ENCODE results near the gene INPP5D. TPM values are rescaled to one million over a fixed set of nuclear protein-coding genes. Genes with fewer than 3 reads are reported as not detected.

Gene INPP5D
- polyA plus RNA-seq, 1 donor (not counting 4 experiments of a cell fraction or from before 2014, with no cell fraction given): 7.5 TPM

DNA sequence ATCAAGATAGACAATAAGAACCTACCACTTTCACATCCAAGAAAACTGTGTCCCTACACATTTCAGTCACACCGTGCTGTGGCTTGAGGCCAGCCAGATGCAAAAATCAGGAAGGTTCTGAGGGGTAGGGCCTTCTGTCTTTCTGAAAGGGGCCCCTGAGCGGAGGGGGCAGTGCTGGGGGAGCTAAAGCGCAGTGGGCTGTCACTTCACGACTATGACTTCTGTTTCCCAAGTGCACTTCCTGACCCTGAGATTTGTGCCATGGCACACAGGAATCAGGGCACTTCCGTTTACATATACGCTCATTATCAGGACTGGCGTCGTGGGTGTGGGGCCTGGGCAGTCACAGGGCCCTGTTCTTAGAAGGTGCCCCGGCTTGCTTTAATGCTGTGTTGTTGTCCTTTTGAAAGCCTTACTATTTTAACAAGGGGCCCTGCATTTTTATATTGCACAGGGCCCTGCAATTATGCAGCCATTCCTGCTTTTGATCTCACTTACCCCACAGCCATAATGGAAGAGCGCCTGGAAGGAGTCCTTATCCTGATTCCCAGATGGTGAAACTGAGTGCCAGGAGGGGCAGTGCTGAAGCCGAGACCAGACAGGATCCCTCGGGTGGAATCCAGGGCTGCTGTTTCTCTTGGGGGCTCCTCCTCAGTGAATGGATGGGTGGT, 47.7 kb upstream of the INPP5D start:
- Histone ChIP-seq H2AFZ (ENCODE audit: control insufficient read depth, low read length) (no peak overlapping the region), H3K9me3 (ENCODE audit: control insufficient read depth, low read depth, low read length) (no peaks in the 10 kb centered on the region), H3K36me3 (ENCODE audit: control insufficient read depth in 2 of 2, extremely low read depth in 1 of 2, insufficient read depth in 2 of 2, low read length in 2 of 2) (no peaks in the 10 kb centered on the region), H3K79me2 (ENCODE audit: control insufficient read depth, insufficient read depth, low read length) (no peaks in the 10 kb centered on the region), H3K27me3 (ENCODE audit: control insufficient read depth, extremely low read depth, insufficient read depth, low read length) (peaks cover 13% of the 10 kb centered on the region), H3K9me1 (ENCODE audit: control insufficient read depth, extremely low read depth, insufficient read depth, low read length) (no peaks in the 10 kb centered on the region), H3K4me3 (ENCODE audit: control insufficient read depth in 2 of 3, extremely low read depth in 1 of 3, insufficient read depth in 2 of 3, low read depth in 1 of 3, low read length in 3 of 3) (no peak overlapping the region), H3K4me2 (ENCODE audit: control insufficient read depth, extremely low read depth, insufficient read depth, low read depth, low read length) (no peak overlapping the region), H3K9ac (ENCODE audit: control insufficient read depth, extremely low read depth, insufficient read depth, low read length) (no peak overlapping the region), H3K4me1 (ENCODE audit: control insufficient read depth, extremely low read depth, insufficient read depth, low read length) (no peaks in the 10 kb centered on the region), H4K20me1 (ENCODE audit: control insufficient read depth, extremely low read depth, insufficient read depth, low read length) (no peaks in the 10 kb centered on the region), H3K27ac (ENCODE audit: control insufficient read depth, insufficient read depth, low read length) (no peak overlapping the region)
- dilution Hi-C loops (cut with MboI; ENCODE audit: extremely low pct_ligation_motif_present, low sequenced_read_pairs): no loop called here
- FAIRE-seq: no peak
- no peak for DNase-seq (ENCODE audit: low read depth, low spot score)
- TF ChIP-seq, protein P1, sequence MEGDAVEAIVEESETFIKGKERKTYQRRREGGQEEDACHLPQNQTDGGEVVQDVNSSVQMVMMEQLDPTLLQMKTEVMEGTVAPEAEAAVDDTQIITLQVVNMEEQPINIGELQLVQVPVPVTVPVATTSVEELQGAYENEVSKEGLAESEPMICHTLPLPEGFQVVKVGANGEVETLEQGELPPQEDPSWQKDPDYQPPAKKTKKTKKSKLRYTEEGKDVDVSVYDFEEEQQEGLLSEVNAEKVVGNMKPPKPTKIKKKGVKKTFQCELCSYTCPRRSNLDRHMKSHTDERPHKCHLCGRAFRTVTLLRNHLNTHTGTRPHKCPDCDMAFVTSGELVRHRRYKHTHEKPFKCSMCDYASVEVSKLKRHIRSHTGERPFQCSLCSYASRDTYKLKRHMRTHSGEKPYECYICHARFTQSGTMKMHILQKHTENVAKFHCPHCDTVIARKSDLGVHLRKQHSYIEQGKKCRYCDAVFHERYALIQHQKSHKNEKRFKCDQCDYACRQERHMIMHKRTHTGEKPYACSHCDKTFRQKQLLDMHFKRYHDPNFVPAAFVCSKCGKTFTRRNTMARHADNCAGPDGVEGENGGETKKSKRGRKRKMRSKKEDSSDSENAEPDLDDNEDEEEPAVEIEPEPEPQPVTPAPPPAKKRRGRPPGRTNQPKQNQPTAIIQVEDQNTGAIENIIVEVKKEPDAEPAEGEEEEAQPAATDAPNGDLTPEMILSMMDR (optimal IDR thresholded peaks at IDR 0.05 in 1 of 3, IDR thresholded peaks at IDR 0.05 in 1 of 3, conservative IDR thresholded peaks at IDR 0.05 in 1 of 3; ENCODE audit: extremely low read depth in 1 of 3, insufficient read depth in 2 of 3, low read length in 3 of 3): no peak
- no peak for TF ChIP-seq EZH2 (IDR thresholded peaks at IDR 0.05; ENCODE audit: low read length)

DNA sequence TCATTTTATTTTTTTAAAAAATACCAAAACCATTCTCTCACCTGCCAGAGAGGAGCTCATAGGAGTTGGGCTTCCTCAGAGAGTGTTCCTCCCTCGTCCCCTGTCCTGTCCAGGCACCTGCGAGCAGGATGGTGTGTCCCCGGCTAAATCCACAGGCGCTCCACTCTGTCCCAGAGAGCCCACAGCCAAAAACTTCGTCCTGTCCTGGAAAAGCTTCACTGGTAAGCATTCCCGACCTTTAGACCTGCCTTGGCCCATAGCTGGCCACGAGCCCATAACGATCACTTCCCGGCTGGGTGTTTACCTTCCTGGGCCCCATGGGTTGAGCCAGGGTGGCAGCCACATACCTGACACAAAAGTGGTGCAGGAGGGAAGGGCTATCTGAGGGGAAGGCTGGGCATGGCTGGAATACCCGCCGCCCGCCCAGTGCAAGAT, 47.1 kb upstream of the INPP5D start, which contains the start of gene NGEF:
Gene NGEF, minus strand, starts transcription at position 230 of the 435 bp plus-strand sequence. CDS start 38,366 bp downstream, outside the sequence.
- DNase-seq (ENCODE audit: low read depth, low spot score): no peak
- no peak within 1 kb of the TSS for H3K4me2 ChIP-seq (ENCODE audit: control insufficient read depth, extremely low read depth, insufficient read depth, low read depth, low read length)

More for the DNA sequence above, 47.1 kb upstream of the INPP5D start, which contains the start of gene NGEF:
- H3K36me3 ChIP-seq (ENCODE audit: control insufficient read depth in 2 of 2, extremely low read depth in 1 of 2, insufficient read depth in 2 of 2, low read length in 2 of 2): no peaks in the 10 kb centered on the region
- no peak within 1 kb of the TSS for H2AFZ ChIP-seq (ENCODE audit: control insufficient read depth, low read length)
- H3K9ac ChIP-seq (ENCODE audit: control insufficient read depth, extremely low read depth, insufficient read depth, low read length): no peak within 1 kb of the TSS
- no peak for FAIRE-seq
- H4K20me1 ChIP-seq (ENCODE audit: control insufficient read depth, extremely low read depth, insufficient read depth, low read length): no peaks in the 10 kb centered on the region
- no peak within 1 kb of the TSS for H3K4me3 ChIP-seq (ENCODE audit: control insufficient read depth in 2 of 3, extremely low read depth in 1 of 3, insufficient read depth in 2 of 3, low read depth in 1 of 3, low read length in 3 of 3)
- no peaks in the 10 kb centered on the region for H3K79me2 ChIP-seq (ENCODE audit: control insufficient read depth, insufficient read depth, low read length)
- no peak for TF ChIP-seq EZH2 (IDR thresholded peaks at IDR 0.05; ENCODE audit: low read length)
- TF ChIP-seq, protein P1 (optimal IDR thresholded peaks at IDR 0.05 in 1 of 3, IDR thresholded peaks at IDR 0.05 in 1 of 3, conservative IDR thresholded peaks at IDR 0.05 in 1 of 3; ENCODE audit: extremely low read depth in 1 of 3, insufficient read depth in 2 of 3, low read length in 3 of 3): no peak
- H3K9me1 ChIP-seq (ENCODE audit: control insufficient read depth, extremely low read depth, insufficient read depth, low read length): no peaks in the 10 kb centered on the region
- H3K27me3 ChIP-seq (ENCODE audit: control insufficient read depth, extremely low read depth, insufficient read depth, low read length): peaks cover 13% of the 10 kb centered on the region
- no peaks in the 10 kb centered on the region for H3K4me1 ChIP-seq (ENCODE audit: control insufficient read depth, extremely low read depth, insufficient read depth, low read length)
- no peaks in the 10 kb centered on the region for H3K9me3 ChIP-seq (ENCODE audit: control insufficient read depth, low read depth, low read length)
- dilution Hi-C loops (cut with MboI; ENCODE audit: extremely low pct_ligation_motif_present, low sequenced_read_pairs): no loop called here
- no peak within 1 kb of the TSS for H3K27ac ChIP-seq (ENCODE audit: control insufficient read depth, insufficient read depth, low read length)
